ENCODE results near the gene DIP2B. TPM values are rescaled to one million over a fixed set of nuclear protein-coding genes. Genes with fewer than 3 reads are reported as not detected.

The DIP2B gene
- total RNA-seq, 1 donor from 2014 or later: 24.0 TPM

GRCh38 chr12:50776749-50777728 is 272.3 kb downstream of the DIP2B start:
- Histone ChIP-seq H3K36me3 (ENCODE audit: control insufficient read depth in 3 of 3, insufficient read depth in 3 of 3, low read length in 3 of 3) (peaks cover 0 to 5% (median 2%) of the 10 kb centered on the region in 3 donors), H3K27ac (ENCODE audit: low read depth, low read length) (no peak overlapping the region), H3K9ac (ENCODE audit: low read depth in 1 of 3, low read length in 3 of 3) (no peak overlapping the region), H3K4me1 (ENCODE audit: control insufficient read depth in 3 of 3, insufficient read depth in 3 of 3, low read length in 3 of 3) (peaks cover 0 to 4% (median 0%) of the 10 kb centered on the region in 3 donors), H3K27me3 (ENCODE audit: control insufficient read depth in 3 of 3, insufficient read depth in 3 of 3, low read length in 3 of 3) (no peaks in the 10 kb centered on the region), H3K4me3 (ENCODE audit: low read length in 3 of 3) (no peak overlapping the region), H3K9me3 (ENCODE audit: control insufficient read depth in 3 of 3, low read length in 3 of 3) (no peaks in the 10 kb centered on the region)

DNA sequence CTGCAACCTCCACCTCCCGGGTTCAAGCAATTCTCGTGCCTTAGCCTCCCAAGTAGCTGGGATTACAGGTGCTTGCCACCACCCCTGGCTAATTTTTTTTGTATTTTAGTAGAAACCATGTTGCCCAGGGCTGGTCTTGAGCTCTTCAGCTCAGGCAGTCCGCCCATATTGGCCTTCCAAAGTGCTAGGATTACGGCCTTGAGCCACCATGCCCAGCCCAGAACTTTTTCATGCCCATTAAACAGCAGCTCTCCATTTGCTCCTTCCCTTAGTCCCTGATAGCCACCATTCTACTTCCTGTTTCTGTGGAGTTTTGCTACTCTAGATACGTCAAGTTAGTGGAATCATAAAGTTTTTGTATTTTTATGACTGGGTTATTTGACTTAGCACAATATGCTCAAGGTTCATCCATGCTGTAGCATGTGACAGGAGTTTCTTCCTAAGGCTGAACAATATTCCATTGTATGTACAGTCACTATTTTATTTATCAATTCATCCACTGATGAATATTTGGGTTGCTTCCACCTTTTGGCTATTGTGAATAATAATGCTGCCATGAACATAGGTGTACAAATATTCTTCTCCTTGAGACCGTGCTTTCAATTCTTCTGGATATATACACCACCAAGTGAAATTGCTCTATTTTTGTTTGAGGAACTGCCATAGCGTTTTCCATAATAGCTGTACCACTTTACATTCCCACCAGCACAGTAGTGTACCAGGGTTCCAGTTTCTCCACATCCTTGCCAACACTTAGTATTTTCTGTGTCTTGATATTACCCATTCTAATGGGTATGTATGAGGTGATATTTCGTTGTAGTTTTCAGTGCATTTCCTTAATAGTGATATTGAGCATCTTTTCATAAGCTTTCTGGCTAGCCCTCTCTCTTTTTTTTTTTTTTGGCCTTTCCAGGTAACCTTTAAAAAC is 274.1 kb downstream of the DIP2B start:
- Histone ChIP-seq H3K27ac (ENCODE audit: low read depth, low read length) (no peak overlapping the region), H3K36me3 (ENCODE audit: control insufficient read depth in 3 of 3, insufficient read depth in 3 of 3, low read length in 3 of 3) (peaks cover 0 to 5% (median 2%) of the 10 kb centered on the region in 3 donors), H3K4me3 (ENCODE audit: low read length in 3 of 3) (no peak overlapping the region), H3K27me3 (ENCODE audit: control insufficient read depth in 3 of 3, insufficient read depth in 3 of 3, low read length in 3 of 3) (no peaks in the 10 kb centered on the region), H3K9me3 (ENCODE audit: control insufficient read depth in 3 of 3, low read length in 3 of 3) (no peaks in the 10 kb centered on the region), H3K9ac (ENCODE audit: low read depth in 1 of 3, low read length in 3 of 3) (no peak overlapping the region), H3K4me1 (ENCODE audit: control insufficient read depth in 3 of 3, insufficient read depth in 3 of 3, low read length in 3 of 3) (no peaks in the 10 kb centered on the region)

GRCh38 chr12:50780013-50780412 is 275.2 kb downstream of the DIP2B start:
- H3K36me3 ChIP-seq (ENCODE audit: control insufficient read depth in 3 of 3, insufficient read depth in 3 of 3, low read length in 3 of 3): peaks cover 0 to 5% (median 2%) of the 10 kb centered on the region in 3 donors
- H3K9me3 ChIP-seq (ENCODE audit: control insufficient read depth in 3 of 3, low read length in 3 of 3): no peaks in the 10 kb centered on the region
- no peaks in the 10 kb centered on the region for H3K27me3 ChIP-seq (ENCODE audit: control insufficient read depth in 3 of 3, insufficient read depth in 3 of 3, low read length in 3 of 3)
- no peaks in the 10 kb centered on the region for H3K4me1 ChIP-seq (ENCODE audit: control insufficient read depth in 3 of 3, insufficient read depth in 3 of 3, low read length in 3 of 3)
- no peak overlapping the region for H3K4me3 ChIP-seq (ENCODE audit: low read length in 3 of 3)
- no peak overlapping the region for H3K27ac ChIP-seq (ENCODE audit: low read depth, low read length)
- H3K9ac ChIP-seq (ENCODE audit: low read depth in 1 of 3, low read length in 3 of 3): no peak overlapping the region

DNA sequence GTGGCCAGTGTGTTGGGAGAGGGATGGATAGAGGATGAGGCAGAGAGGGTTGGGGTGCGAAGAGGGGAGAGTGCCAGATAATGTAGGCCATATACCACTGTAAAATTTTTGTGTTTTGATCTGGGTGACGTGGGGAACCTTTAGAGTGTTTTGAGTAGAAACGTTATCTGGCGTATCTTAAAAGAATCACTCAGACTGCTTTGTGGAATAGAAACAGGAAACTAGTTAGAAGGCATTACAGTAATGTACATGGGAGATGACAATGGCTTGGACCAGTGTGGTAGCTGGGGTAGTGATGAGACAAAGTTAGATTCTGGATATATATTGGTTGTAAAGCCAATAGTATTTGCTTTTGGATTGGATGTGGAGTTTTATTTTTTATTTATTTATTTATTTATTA is 279.7 kb downstream of the DIP2B start:
- H3K27ac ChIP-seq (ENCODE audit: low read depth, low read length): no peak overlapping the region
- H3K4me3 ChIP-seq (ENCODE audit: low read length in 3 of 3): no peak overlapping the region
- peaks cover 0 to 10% (median 0%) of the 10 kb centered on the region in 3 donors for H3K4me1 ChIP-seq (ENCODE audit: control insufficient read depth in 3 of 3, insufficient read depth in 3 of 3, low read length in 3 of 3)
- no peaks in the 10 kb centered on the region for H3K27me3 ChIP-seq (ENCODE audit: control insufficient read depth in 3 of 3, insufficient read depth in 3 of 3, low read length in 3 of 3)
- peaks cover 0 to 5% (median 2%) of the 10 kb centered on the region in 3 donors for H3K36me3 ChIP-seq (ENCODE audit: control insufficient read depth in 3 of 3, insufficient read depth in 3 of 3, low read length in 3 of 3)
- no peak overlapping the region for H3K9ac ChIP-seq (ENCODE audit: low read depth in 1 of 3, low read length in 3 of 3)
- no peaks in the 10 kb centered on the region for H3K9me3 ChIP-seq (ENCODE audit: control insufficient read depth in 3 of 3, low read length in 3 of 3)

DNA sequence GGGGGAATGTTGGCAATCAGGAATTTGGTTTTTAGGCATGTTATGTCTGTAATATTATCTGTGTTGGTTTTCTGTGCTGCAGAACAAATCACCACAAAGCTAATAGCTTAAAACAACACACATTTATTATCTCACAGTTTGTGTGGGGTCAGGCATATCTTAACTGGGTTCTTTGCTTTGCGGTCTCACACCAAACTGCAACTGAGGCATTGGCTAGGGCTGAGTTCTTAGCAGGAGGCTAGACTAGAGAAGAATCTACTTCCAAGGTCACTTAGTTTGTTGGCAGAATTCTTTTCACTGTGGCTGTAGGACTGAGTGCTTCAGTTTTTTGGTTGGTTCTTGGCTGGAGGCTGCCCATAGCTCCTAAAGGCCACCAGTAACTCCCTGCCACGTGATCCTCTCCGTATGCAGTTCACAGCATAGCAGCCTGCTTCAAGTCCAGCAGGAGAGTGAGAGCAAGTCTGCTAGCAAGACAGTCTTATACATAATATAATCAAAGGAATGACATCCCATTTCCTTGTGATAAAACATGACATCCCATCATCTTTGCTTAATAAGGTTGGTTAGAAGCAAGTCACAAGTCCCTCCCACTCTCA is 280.7 kb downstream of the DIP2B start:
- H3K36me3 ChIP-seq (ENCODE audit: control insufficient read depth in 3 of 3, insufficient read depth in 3 of 3, low read length in 3 of 3): peaks cover 0 to 5% (median 2%) of the 10 kb centered on the region in 3 donors
- peaks cover 0 to 10% (median 0%) of the 10 kb centered on the region in 3 donors for H3K4me1 ChIP-seq (ENCODE audit: control insufficient read depth in 3 of 3, insufficient read depth in 3 of 3, low read length in 3 of 3)

DNA sequence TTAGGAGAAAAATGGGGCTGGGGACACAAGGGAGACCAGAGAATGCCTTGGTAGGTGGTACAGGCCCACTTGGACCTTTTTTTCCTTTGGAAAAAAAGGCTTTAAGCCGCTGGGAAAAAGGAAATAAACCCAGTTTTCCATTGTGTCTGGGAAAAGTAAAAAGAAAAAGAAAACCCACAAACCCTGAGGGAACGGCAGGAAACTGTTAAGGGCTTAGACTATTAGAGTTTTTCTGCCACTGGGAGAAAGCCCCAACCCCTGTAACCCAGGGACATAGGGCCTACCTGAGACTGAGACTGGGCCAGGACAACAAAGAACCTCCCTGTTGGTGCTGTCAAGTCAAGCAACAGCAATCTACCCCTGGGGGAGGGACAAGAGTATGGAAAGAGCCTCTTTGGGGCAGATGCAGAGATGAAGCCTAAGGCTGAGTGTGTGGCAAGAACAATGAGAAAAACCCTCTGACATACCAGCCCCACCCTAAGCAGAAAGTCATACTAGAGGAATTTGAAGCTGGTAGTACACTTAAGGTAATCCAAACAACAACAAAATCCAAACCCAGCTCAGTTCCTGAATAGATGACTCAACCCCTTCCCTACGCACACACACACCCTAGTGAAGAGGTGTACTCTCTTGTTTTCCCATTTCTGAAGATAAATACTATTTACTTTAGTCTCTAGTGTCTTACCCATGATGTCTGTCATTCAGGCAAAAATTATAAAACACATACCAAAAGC is 281.9 kb downstream of the DIP2B start:
- Histone ChIP-seq H3K9me3 (ENCODE audit: control insufficient read depth in 3 of 3, low read length in 3 of 3) (no peaks in the 10 kb centered on the region), H3K27me3 (ENCODE audit: control insufficient read depth in 3 of 3, insufficient read depth in 3 of 3, low read length in 3 of 3) (no peaks in the 10 kb centered on the region), H3K36me3 (ENCODE audit: control insufficient read depth in 3 of 3, insufficient read depth in 3 of 3, low read length in 3 of 3) (no peaks in the 10 kb centered on the region), H3K4me1 (ENCODE audit: control insufficient read depth in 3 of 3, insufficient read depth in 3 of 3, low read length in 3 of 3) (peaks cover 0 to 10% (median 0%) of the 10 kb centered on the region in 3 donors), H3K27ac (ENCODE audit: low read depth, low read length) (no peak overlapping the region), H3K9ac (ENCODE audit: low read depth in 1 of 3, low read length in 3 of 3) (peak overlapping the region in 1 of 3 donors; percentile 8), H3K4me3 (ENCODE audit: low read length in 3 of 3) (no peak overlapping the region)

More for the DNA sequence above, 280.7 kb downstream of the DIP2B start:
- H3K27me3 ChIP-seq (ENCODE audit: control insufficient read depth in 3 of 3, insufficient read depth in 3 of 3, low read length in 3 of 3): no peaks in the 10 kb centered on the region
- H3K27ac ChIP-seq (ENCODE audit: low read depth, low read length): no peak overlapping the region
- no peak overlapping the region for H3K4me3 ChIP-seq (ENCODE audit: low read length in 3 of 3)
- H3K9me3 ChIP-seq (ENCODE audit: control insufficient read depth in 3 of 3, low read length in 3 of 3): no peaks in the 10 kb centered on the region
- no peak overlapping the region for H3K9ac ChIP-seq (ENCODE audit: low read depth in 1 of 3, low read length in 3 of 3)

- H3K4me3 ChIP-seq (ENCODE audit: low read length in 3 of 3): no peak overlapping the region
- no peak overlapping the region for H3K9ac ChIP-seq (ENCODE audit: low read depth in 1 of 3, low read length in 3 of 3)
- H3K36me3 ChIP-seq (ENCODE audit: control insufficient read depth in 3 of 3, insufficient read depth in 3 of 3, low read length in 3 of 3): no peaks in the 10 kb centered on the region
- peaks cover 0 to 10% (median 0%) of the 10 kb centered on the region in 3 donors for H3K4me1 ChIP-seq (ENCODE audit: control insufficient read depth in 3 of 3, insufficient read depth in 3 of 3, low read length in 3 of 3)
- H3K27me3 ChIP-seq (ENCODE audit: control insufficient read depth in 3 of 3, insufficient read depth in 3 of 3, low read length in 3 of 3): no peaks in the 10 kb centered on the region
- H3K9me3 ChIP-seq (ENCODE audit: control insufficient read depth in 3 of 3, low read length in 3 of 3): no peaks in the 10 kb centered on the region
- no peak overlapping the region for H3K27ac ChIP-seq (ENCODE audit: low read depth, low read length)
Observed at GRCh38 chr12:50787618-50788017, 282.8 kb downstream of the DIP2B start.

- Histone ChIP-seq H3K36me3 (ENCODE audit: control insufficient read depth in 3 of 3, insufficient read depth in 3 of 3, low read length in 3 of 3) (no peaks in the 10 kb centered on the region), H3K27ac (ENCODE audit: low read depth, low read length) (no peak overlapping the region), H3K4me1 (ENCODE audit: control insufficient read depth in 3 of 3, insufficient read depth in 3 of 3, low read length in 3 of 3) (peaks cover 0 to 10% (median 0%) of the 10 kb centered on the region in 3 donors), H3K27me3 (ENCODE audit: control insufficient read depth in 3 of 3, insufficient read depth in 3 of 3, low read length in 3 of 3) (no peaks in the 10 kb centered on the region), H3K4me3 (ENCODE audit: low read length in 3 of 3) (no peak overlapping the region), H3K9me3 (ENCODE audit: control insufficient read depth in 3 of 3, low read length in 3 of 3) (no peaks in the 10 kb centered on the region), H3K9ac (ENCODE audit: low read depth in 1 of 3, low read length in 3 of 3) (no peak overlapping the region)
Observed at GRCh38 chr12:50788561-50788960, 283.8 kb downstream of the DIP2B start.

GRCh38 chr12:50790081-50790480 is 285.3 kb downstream of the DIP2B start:
- Histone ChIP-seq H3K4me3 (ENCODE audit: low read length in 3 of 3) (no peak overlapping the region), H3K9me3 (ENCODE audit: control insufficient read depth in 3 of 3, low read length in 3 of 3) (no peaks in the 10 kb centered on the region), H3K9ac (ENCODE audit: low read depth in 1 of 3, low read length in 3 of 3) (no peak overlapping the region), H3K4me1 (ENCODE audit: control insufficient read depth in 3 of 3, insufficient read depth in 3 of 3, low read length in 3 of 3) (peaks cover 0 to 10% (median 0%) of the 10 kb centered on the region in 3 donors), H3K27ac (ENCODE audit: low read depth, low read length) (no peak overlapping the region), H3K36me3 (ENCODE audit: control insufficient read depth in 3 of 3, insufficient read depth in 3 of 3, low read length in 3 of 3) (no peaks in the 10 kb centered on the region), H3K27me3 (ENCODE audit: control insufficient read depth in 3 of 3, insufficient read depth in 3 of 3, low read length in 3 of 3) (no peaks in the 10 kb centered on the region)

Measured in skeletal muscle tissue (tissue), 4 donors.